DLD1 (cell line): ENCODE results near the gene COA6.

Experiments
- in situ Hi-C: cut with HindIII; loops from 2 replicates; pipeline ENCODE4 v1.10.0; 2017; ENCODE audit warnings: low sequenced_read_pairs

COA6 gene

GRCh38 chr1:234408757-234409156, 35.5 kb downstream of the COA6 start:
- in situ Hi-C loops, result no loop called here

DNA sequence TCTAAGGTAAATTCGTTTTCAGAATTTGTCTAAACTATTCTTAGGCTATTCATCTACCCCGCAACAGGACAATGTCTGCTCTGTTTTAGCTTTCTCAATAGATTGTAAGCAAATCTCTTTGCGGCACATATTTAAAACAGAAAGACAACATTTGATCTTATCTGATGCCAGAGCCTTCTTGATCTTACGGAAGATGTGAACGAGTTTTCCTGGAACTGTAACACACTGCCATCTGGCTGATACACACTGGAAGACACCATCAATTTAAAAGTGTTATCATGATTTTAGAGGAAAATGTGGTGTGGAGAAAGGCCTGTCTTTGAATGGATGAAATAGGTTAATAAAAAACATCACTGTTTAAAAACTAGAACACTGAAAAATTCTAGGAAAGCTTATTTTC, 36.1 kb downstream of the COA6 start:
- in situ Hi-C loops, result no loop called here

DNA sequence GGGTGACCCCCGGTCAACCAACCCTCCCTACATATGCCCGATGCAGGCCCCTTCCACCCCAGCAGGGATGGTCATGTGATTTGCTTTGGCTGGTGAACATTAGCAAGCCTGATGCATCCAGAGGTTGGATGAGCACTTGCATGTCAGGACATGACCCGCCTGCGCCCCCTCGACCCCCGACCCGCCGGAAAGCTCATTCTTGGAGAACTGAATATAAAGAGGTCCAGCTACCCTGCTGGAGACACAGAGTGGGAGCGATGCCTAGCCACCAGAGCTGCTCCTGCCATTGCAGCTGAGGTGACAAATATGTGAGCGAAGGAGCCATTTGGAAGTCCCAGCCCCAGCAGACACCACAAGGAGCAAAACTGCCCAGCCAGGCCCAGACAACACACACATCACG, 39.6 kb downstream of the COA6 start:
- in situ Hi-C loops, result no loop called here

DNA sequence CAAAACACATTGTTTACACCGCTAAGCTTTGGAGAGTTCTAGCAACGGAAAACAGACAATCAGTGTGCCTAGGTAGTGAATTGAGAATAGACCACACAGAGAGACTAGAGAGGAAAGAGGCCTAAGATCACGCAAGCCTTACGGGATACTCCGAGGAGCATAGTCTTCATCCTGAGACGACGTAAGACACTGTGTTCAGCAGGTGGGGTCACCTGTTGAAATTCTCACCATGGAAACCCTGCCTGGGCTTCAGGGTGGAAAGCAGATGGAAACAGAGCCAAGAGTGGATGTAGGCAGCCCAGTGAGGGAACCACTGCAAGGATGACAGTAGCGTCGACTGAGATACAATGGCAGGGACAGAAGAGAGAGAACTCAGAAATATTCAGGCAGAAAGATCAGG, 40.2 kb downstream of the COA6 start:
- in situ Hi-C loops, result no loop called here

DNA sequence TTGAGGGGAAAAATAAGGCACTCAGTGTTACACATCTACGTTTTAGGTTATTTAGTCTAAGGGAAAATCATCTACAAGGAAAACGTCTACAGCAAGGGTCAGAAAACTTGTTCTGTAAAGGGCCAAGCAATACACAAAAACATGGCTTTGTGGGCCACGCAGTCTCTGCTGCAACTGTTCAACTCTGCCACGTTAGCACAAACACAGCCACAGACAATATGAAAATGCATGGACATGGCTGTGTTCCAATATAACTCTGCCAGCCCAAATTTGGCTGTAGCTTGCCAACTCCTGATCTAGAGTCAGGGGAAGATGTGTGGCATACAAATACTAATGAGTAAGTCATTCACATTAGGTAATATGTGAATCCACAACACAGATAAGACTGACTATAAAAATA, 40.7 kb downstream of the COA6 start:
- in situ Hi-C loops, result no loop called here

DNA sequence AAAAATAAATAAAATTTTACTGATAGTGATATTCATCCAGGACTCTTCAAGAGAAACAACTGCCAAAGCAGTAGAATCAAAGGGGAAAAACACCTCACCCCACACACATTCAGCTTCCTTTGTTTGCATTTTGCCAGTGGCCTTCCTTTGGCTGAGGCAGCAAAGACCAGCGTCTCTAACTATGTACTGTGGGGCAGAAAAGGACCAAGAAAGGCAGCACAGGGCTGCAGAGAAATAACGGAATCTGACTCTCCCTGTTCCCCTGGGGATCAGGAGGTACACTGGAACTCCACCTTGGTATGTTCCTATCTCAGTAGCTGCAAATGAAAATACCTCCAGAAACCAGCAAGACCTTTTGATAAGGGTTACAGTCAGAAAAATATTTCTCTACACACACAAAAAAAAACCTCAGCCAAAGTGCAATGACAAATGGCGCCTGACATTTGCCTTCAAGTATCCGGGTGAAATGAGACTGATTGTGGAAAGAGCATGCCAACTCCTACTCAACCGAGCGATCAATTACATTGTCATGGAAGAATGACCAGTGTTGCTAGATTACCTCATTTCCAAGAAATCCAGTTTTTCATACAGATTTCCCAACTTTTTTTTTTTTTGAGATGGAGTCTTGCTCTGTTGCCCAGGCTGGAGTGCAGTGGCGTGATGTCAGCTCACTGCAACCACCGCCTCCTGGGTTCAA, 54.8 kb downstream of the COA6 start:
- in situ Hi-C loops, result no loop called here

DNA sequence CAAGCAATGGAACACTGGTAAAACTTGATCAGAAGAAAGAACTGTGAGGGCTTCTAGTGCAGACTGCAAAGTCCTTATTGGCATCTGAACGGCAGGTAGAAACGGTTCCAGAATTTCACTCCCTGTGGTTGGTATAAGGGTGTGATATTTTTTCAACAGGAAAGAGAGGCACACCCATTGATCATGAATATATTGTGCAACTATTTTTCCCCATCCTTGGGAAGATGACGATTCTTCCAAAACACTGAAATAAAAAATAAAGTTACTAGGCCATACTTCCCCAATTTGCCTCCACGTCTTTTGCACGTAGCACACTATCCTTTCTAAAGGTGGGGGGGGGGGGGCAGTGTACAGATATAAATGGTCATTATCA, 56.2 kb downstream of the COA6 start:
- in situ Hi-C loops, result no loop called here

DNA sequence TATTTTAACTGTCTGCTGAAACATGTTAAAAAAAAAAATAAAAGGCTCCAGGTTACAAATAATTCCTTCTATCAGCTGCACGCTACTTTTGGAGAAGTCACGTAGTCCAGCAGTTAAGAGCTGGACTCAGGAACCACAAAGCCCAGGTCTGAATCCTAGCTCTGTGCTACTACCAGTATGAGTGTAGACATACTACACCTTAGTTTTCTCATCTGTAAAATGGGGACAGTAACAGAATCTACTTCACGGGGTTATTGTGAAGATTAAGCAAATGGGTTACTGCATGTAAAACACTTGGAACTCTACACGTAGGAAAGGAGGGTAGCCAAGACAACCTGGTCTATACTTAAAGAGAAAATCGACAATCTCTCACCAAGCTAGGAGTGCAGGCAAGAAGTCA, 57.4 kb downstream of the COA6 start:
- in situ Hi-C loops, result no loop called here

GRCh38 chr1:234431255-234431654, 58.0 kb downstream of the COA6 start:
- in situ Hi-C loops, result no loop called here

DNA sequence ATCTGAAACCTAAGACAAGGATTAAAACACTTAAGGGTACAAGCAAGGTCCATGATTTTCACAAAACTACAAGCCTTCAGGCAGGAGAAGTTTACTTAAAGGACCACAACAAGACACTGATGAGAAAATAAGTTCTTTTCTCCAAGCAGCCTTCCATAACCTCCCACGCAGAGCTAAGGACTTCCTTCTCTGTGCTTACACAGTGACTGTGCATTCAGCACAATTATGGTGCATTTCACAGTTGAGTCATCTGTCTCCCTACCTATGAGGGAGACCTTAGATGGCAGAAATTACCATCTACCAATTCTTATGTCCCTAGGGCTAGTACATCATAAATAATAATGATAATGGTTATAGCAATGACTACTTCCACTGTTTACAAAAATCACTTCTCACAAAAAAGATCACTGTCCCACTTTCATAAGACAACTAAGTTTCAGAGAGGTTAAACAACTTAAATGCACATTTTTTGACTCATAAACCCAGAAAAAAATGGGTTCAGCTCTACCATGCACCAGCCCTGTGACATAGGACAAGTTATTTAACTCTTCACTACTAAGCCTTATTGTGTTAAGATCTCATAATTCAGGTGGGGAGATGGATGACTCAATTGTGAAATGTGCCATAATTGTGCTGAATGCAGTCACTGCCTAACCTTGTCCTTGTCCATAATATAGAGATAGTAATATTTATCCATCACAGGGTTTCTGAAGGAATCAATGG, 60.5 kb downstream of the COA6 start:
- in situ Hi-C loops, result no loop called here
